Measurements from ENCODE around the gene SLX4IP. TPM values are rescaled to one million over a fixed set of nuclear protein-coding genes. Genes with fewer than 3 reads are reported as not detected.

SLX4IP gene
- total and polyA plus RNA-seq, 8 donors, result 1.00 to 4.6 (median 2.6) TPM

GRCh38 chr20:10404023-10404628 lies 31.0 kb upstream of the SLX4IP start:
- H3K4me1 ChIP-seq, result no peaks in the 10 kb centered on the region
- DNase-seq, result no peak
- no peaks in the 10 kb centered on the region for H3K27me3 ChIP-seq
- no peak overlapping the region for H3K4me3 ChIP-seq
- no peak for TF ChIP-seq POLR2AphosphoS5 (IDR thresholded peaks at IDR 0.05)
- TF ChIP-seq POLR2A (IDR thresholded peaks at IDR 0.05), result no peak
- TF ChIP-seq EP300 (IDR thresholded peaks at IDR 0.05), result no peak
- TF ChIP-seq CTCF (IDR thresholded peaks at IDR 0.05), result no peak
- intact Hi-C loops (cut with DNase I; ENCODE audit: low total_unique reads), result no loop called here
- 82 to 100% (median 94%) methylated on average over 2 of the region's 2 CpGs for WGBS, 5 donors
- H3K36me3 ChIP-seq, result peaks cover 11 to 37% (median 31%) of the 10 kb centered on the region in 4 donors
- no peak overlapping the region for H3K27ac ChIP-seq
- no peaks in the 10 kb centered on the region for H3K9me3 ChIP-seq

- peaks cover 11 to 37% (median 31%) of the 10 kb centered on the region in 4 donors for H3K36me3 ChIP-seq
- WGBS, 5 donors, result 71 to 86% (median 80%) methylated on average over 4 of the region's 4 CpGs
- H3K4me3 ChIP-seq, result no peak overlapping the region
- TF ChIP-seq CTCF (IDR thresholded peaks at IDR 0.05) (no peak), POLR2A (IDR thresholded peaks at IDR 0.05) (no peak)
- H3K9me3 ChIP-seq, result no peaks in the 10 kb centered on the region
- DNase-seq, result no peak
- intact Hi-C loops (cut with DNase I; ENCODE audit: low total_unique reads), result no loop called here
- no peak overlapping the region for H3K27ac ChIP-seq
- H3K4me1 ChIP-seq, result no peaks in the 10 kb centered on the region
- H3K27me3 ChIP-seq, result no peaks in the 10 kb centered on the region
These were observed 30.1 kb upstream of the SLX4IP start for GRCh38 chr20:10404959-10405530.

- no peak overlapping the region for H3K4me3 ChIP-seq
- intact Hi-C loops (cut with DNase I; ENCODE audit: low total_unique reads), result no loop called here
- no peaks in the 10 kb centered on the region for H3K9me3 ChIP-seq
- 92 to 99% (median 95%) methylated on average over 2 of the region's 2 CpGs for WGBS, 5 donors
- DNase-seq, result no peak
- peaks cover 11 to 51% (median 43%) of the 10 kb centered on the region in 4 donors for H3K36me3 ChIP-seq
- no peak overlapping the region for H3K27ac ChIP-seq
- H3K27me3 ChIP-seq, result no peaks in the 10 kb centered on the region
- H3K4me1 ChIP-seq, result no peaks in the 10 kb centered on the region
- TF ChIP-seq EP300 (IDR thresholded peaks at IDR 0.05) (no peak), CTCF (IDR thresholded peaks at IDR 0.05) (no peak), POLR2AphosphoS5 (IDR thresholded peaks at IDR 0.05) (no peak), POLR2A (IDR thresholded peaks at IDR 0.05) (no peak)
These were observed 26.8 kb upstream of the SLX4IP start for GRCh38 chr20:10408108-10408813.

- Histone ChIP-seq H3K4me3 (no peak overlapping the region), H3K9me3 (no peaks in the 10 kb centered on the region), H3K27me3 (no peaks in the 10 kb centered on the region), H3K27ac (no peak overlapping the region), H3K4me1 (peaks cover 0 to 4% (median 0%) of the 10 kb centered on the region in 4 donors), H3K36me3 (peaks cover 5 to 43% (median 21%) of the 10 kb centered on the region in 4 donors)
- no peak for DNase-seq
- TF ChIP-seq EP300 (IDR thresholded peaks at IDR 0.05), result no peak
- TF ChIP-seq POLR2AphosphoS5 (IDR thresholded peaks at IDR 0.05), result no peak
- no peak for TF ChIP-seq POLR2A (IDR thresholded peaks at IDR 0.05)
- TF ChIP-seq CTCF (IDR thresholded peaks at IDR 0.05), result no peak
- WGBS, 5 donors, result 94 to 100% (median 97%) methylated on average over 1 of the region's 1 CpG
- intact Hi-C loops (cut with DNase I; ENCODE audit: low total_unique reads), result no loop called here
These were observed 23.4 kb upstream of the SLX4IP start for GRCh38 chr20:10411673-10412072.
